T-helper 2 cell (primary cell): ENCODE results near the gene STBD1.
"Not testable (repeated sequence)": the region's sequence is repeated elsewhere in the genome, so short reads cannot be mapped to it uniquely, and the experiment has no call there.

Source experiments
- DNase-seq, 5 experiments: peaks; one replicate each; pipeline versions ENCODE4 v3.0.0 to v3.0.0-alpha.2; 2012 to 2022
- total RNA-seq, 2 donors: gene quantifications; one replicate each; lab custom pipeline; 2026; lab: John Stamatoyannopoulos, UW

STBD1 gene
- 0.13 to 0.62 reads per million in 2 donors for total RNA-seq

GRCh38 chr4:76305971-76306881, at the start of gene STBD1:
STBD1 (plus strand) TSS chr4:76306733; CDS start chr4:76306770, 37 bp downstream.
- peak in 2 of 5 experiments; percentile 19 to 46 for DNase-seq

DNA sequence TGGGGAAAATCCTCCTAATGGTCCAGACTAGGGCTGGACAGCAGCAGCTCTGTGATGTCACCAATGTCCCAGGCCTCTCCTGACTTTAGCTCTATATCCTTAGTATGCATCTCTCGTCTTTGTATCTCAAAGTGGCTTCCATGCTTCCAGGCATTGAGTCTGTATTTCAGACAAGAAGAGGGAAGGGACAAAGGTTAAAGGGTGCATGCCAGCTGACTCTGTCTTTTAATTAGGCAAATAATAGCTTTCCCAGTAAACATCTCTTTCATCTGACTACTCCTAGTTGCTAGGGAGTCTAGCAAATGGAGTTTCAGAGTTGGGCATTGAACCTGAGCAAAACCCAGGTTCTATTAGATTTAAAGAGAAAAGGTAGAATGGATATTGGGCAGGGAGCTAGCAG, 49.6 kb upstream of the STBD1 start:
- no peak for DNase-seq

DNA sequence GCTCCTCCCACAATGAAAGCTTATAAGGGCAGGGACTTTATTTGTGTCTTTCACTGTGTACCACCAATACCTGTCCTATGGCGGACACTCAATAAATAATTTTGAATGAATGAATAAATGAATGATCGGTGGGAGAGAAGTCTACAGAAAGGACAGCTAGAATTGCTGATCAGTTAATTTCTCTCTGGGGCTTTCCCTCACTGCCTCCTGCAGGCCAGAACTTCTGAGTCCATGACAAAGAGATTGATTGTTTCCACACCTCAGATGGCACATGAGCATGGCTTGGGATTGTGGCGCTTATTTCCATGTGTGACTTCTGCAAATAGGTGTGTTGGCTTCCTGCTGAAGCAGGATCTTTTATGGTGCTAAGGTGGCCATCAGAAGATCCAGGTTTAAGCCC, 48.7 kb upstream of the STBD1 start:
- DNase-seq: no peak

DNA sequence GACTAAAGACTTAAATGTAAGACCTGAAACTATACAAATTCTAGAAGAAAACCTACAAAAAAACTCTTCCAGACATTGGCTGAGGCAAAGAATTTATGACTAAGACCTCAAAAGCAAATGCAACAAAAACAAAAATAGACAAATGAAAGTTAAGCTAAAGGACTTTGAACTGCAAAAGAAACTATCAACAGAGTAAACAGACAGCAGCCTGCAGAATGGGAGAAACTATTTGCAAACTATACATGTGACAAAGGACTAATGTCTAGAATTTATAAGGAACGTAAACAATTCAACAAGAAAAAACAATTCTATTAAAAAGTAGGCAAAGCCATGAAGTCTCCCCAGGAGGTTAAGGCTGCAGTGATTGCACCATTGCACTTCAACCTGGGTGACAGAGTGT, 46.0 kb upstream of the STBD1 start:
- no peak for DNase-seq

DNA sequence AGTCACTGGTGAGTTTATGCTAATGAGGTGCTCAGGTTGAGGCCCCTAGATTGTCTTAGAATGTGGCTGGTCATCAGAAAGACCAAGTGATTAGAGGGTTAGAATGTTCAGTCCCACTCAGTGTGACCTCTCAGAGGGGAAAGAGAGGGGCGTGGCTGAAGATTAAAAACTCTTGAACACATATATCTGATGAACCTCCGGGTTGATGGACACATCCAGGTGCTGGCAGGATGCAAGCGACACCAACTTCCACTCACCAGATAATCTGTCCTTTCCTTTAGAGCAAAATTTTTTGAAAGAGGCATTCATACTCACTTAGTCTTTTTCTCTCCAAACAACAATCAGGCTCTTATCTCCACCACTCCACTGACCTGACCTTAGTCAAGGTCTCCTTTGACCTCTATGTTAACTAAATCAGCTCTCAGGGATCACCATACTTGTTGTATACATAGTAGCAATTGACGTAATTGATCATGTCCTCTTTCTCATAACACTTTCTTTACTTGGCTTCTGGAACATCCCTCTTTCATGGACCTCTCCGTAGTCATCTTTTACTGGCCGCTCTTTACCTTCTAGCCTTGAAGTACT, 40.8 kb upstream of the STBD1 start:
- DNase-seq: no peak

GRCh38 chr4:76266627-76267026, 39.9 kb upstream of the STBD1 start:
- DNase-seq: no peak

GRCh38 chr4:76267811-76268210, 38.7 kb upstream of the STBD1 start:
- DNase-seq: no peak

- DNase-seq: no peak
These were observed 36.0 kb upstream of the STBD1 start for GRCh38 chr4:76270244-76271175.

DNA sequence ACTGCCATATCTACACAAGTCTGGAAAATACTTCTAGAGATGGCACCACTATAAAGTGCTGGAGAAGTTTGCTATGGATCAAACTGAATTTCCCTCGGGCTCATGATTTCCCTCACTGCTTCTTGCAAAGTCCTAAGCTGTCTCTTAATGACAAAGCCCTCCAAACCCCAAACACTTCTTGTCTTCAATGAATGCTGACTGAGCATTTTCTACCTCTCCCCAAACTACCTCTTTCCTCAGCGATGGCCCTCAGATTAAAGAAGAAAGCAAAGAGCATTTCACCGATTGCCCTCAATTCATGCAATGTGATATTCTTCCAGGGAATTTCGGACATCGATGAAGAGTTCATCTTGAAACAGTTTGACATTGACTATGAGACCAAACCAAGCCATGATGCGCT, 35.3 kb upstream of the STBD1 start:
- DNase-seq: no peak

DNA sequence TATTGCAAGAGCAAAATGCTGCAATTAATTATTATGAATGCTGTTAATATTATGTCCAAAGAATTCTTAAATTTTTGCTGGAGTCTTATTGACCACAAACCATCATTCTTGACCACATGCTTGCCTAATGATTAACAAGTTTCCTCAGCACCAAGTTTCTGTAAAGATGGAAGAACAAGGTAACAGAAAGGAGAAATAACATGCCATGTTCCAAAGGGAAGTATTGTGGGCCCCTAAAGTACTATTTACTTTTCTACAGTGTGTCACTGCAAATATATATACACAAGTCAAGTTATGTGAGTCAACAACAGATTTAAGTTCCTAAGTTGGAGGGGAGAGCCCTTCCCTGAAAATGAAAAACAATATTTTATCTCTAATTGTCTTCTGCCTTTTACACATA, 34.5 kb upstream of the STBD1 start:
- no peak for DNase-seq

DNA sequence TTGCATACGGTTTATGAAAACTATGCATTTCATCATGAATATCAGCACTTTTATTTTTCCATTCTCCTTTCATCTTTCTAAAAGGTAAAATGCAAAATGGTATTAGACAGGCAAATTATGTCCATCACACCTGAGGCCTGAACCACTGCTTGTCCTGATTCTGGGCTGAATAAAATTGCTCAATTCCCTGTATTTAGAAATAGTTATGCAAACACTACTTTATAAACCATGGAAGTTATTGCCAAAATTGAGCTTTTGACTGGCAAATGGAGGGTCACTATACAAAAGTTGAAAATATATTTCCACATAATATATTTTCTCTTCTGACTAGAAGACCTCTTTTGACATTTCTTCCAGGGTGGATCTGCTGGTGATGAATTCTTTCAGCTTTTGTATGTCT, 34.0 kb upstream of the STBD1 start:
- DNase-seq: no peak

GRCh38 chr4:76272999-76273398, 33.5 kb upstream of the STBD1 start:
- DNase-seq: no peak

DNA sequence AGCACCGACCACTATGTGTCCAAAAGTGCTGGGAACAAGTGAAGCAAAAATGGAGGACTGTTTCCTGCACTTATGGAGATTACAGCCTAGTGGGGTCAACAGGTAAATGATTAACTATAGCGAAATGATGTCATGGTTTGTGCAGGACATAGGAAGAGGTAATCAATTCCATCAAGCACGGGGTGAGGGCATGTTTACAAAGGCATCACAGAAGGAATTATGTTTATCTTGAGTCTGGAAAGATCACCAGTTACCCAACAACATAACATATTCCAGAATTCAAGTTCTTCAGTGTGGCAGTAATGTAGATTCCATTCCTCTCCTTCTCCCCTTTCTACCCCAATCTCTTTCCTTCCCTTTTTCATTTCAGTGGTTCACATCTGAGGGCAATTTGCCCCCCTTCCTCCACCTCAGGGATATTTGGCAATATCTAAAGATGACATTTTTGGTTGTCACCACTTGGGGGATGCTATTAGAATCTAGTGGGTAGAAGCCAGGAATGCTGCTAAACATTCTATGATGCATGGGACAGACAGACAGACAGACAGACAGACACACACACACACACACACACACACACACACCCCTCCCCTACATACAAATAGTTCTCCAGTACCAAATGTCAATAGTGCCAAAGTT, 30.9 kb upstream of the STBD1 start:
- DNase-seq: no peak

DNA sequence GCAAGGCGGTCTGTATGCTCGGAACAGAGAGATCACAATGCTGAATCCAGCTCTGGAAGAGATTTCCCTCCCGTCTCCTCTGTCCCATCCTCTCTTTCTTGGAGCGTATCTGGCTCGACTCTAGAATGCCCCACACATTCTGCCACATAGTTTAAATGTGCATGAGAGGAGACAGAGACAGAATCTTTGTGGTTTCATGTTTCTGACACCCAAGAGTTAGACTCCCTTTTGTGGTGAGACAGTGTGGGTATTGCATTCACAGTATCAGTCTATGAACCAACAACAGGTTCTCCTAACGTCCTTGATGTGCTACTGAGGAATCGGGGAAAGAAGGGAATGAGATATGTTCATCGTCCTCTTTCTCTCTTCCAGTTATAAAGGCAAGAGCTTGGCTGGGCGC, 29.7 kb upstream of the STBD1 start:
- DNase-seq: peak in 1 of 5 experiments; percentile 45

- no peak for DNase-seq
These were observed 28.9 kb upstream of the STBD1 start for GRCh38 chr4:76277667-76278066.

GRCh38 chr4:76278583-76278982, 27.9 kb upstream of the STBD1 start:
- no peak for DNase-seq

DNA sequence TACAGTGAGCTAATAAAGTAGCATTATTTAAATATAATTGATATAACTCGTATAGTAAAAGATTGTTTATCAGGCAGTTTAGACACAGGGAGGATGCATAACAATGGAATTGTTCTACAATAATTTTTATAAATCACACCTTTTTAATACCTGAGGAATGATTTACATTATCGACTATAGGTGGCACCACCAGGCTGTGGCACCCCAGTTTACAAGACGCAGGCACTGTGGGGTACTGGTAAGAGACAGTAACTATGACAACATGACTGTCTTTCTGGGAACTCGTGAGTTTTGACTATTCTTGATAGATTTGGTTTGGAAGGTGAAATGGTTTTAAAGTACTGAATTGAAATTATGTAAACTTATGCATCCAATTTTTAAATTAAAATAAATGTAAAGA, 27.1 kb upstream of the STBD1 start:
- peak in 1 of 5 experiments; percentile 31 for DNase-seq

GRCh38 chr4:76280488-76281441, 25.8 kb upstream of the STBD1 start:
- DNase-seq: no peak

- DNase-seq: not testable (repeated sequence)
These were observed 24.9 kb upstream of the STBD1 start for GRCh38 chr4:76281594-76281993.

DNA sequence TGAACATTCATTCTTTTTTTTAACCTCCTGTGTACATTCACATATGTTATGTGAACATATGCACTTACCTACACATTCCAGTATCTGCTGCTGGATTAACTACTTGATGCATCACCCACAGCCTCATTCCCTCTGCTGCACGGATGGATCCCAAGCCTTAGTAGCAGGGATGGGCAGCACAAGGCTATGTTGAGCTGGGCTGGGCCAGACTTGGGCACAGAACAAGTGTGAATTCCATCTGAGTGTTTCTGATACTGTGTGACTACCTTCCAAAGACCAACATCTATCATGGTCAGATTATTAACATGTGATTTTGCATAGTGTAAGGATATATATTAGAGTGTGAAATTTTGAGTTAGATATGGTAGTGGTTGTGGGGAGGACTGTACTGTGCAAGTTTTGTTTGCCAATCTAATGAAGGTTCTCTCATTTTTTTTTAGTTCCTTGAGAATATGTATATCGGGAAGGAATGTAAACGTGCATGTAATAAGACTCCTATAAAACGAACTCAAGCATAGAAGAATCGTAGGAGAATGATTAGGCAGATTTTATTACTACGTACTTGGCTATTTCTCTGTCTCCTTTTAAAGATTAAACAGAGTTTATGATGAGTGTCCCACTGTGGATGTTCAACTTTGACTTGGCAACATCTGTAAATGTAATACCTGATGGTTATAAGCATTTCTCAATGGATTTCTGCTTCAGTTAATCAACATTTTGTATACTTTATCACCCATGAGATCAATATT, 23.4 kb upstream of the STBD1 start:
- no peak for DNase-seq

- no peak for DNase-seq
These were observed 22.6 kb upstream of the STBD1 start for GRCh38 chr4:76283900-76284299.
